ENCODE measurements around the gene MARCHF3.

DNA sequence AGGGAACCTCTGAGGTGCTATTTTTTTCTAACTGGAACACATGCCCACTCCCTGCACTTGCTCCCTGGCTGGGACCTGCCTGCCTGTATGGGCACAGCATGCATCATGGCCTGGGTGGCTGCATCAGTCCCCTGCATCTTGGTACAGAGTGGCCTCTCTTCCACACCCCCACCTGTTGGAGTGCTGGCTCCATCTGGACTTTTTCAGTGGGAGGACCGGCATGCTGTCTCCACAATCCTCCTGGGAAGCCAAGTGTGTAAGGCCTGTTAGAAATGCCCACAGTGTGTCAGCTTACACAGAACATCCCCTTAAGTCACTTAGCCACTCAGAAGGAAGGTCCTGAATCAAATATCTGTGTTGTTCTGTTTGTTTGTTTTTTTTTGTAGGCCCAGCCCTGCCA, 102.9 kb downstream of the MARCHF3 start:
- no peak for TF ChIP-seq EP300 (IDR thresholded peaks at IDR 0.05)
- no peak for TF ChIP-seq HOXA7 (CRISPR knock-in tag; IDR thresholded peaks at IDR 0.05)
- no peak for TF ChIP-seq CTCF (IDR thresholded peaks at IDR 0.05)
- TF ChIP-seq CHD2 (IDR thresholded peaks at IDR 0.05; ENCODE audit: low read length, partially characterized antibody) = no peak

Measured in A549 (cell line).